GM20000 (cell line): ENCODE data around the gene TFEB.

ENCODE experiments used
- DNase-seq: peaks from one replicate; pipeline ENCODE4 v3.0.0; 2012; ENCODE audit warnings: low spot score
- CTCF ChIP-seq: IDR thresholded peaks from 2 replicates; pipeline ENCODE4 v1.5.1; 2012; ENCODE audit warnings: mild to moderate bottlenecking, control low read depth; ENCODE audit errors: extremely low read depth, missing control alignments

The TFEB gene

DNA sequence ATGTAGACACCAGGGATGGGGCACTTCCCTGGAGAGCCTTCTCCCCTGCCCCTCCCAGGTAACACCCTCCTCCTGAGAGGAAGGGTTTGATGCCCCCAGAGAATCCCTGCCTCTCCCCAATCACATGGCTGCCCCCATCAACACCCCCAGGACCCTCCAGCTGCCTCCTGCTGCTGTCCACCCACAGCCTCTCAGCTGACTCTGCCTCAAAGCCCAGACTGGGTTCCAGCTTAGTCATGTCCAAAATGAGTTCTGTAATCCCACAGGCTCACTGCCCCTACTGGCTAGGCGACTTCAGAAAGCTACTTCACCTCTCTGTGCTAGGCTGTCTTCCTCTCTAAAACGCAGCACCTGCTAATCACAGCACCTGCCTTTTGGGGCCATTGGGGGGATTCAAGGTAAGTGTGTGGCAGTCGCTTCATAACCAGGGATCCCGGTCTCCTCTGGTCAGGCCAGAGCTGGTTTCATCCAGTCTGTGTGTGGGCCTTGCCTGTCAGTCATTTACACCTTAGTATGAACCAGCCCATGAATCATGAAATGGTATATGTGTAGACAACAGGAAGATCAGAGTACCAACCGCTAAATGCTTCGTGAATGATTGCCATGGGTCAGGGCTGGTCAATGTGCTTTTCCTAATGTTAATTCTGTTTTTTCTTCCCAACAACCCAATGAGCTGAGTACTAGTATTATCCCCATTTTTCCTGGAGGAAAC is 40.4 kb downstream of the TFEB start:
- no peak for TF ChIP-seq CTCF
- no peak for DNase-seq

DNA sequence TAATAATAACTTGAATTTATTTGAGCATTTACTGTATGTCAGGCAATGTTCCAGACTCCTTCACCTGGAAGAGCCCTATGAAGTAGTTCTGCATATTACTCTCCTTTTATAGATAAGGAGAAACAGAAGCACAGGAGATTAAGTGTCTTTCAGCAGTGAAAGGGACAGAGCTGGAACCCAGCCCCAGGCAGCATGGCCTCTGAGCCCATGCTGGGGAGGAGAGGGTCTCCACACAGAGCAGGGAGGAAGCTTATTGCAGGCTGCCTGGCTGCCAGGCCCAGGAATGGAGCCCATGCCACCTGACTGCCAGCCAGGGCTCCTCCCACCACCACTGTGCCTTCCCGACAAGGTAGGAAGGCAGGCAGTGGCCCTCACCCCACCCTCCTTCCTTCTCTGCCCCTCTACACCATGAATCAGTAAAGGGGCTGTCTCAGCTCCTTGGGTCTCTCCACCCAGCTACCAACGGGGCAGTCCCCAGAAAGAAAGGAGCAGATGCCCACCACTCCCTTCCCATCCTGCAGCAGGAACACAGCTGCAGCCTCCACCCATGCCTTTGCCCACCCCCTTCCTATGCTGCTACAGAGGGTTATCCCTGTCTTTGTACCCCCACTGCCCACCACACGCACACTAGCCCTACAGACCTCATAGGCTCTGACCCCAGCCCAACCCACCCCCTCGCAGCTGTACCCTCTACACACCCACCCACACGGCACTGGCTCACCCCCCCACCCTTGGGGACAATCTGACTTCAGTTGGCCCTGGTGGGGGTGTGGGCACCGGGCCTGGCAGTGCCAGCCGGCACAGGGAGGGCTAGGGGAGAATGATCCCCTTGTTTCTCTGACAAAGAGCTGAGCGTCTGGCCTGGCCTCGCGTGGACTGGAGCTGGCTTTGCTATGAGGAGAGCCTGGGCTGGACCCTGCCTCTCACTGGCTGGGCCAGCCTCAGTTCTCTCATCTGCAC is 41.8 kb downstream of the TFEB start:
- no peak for TF ChIP-seq CTCF
- no peak for DNase-seq

- TF ChIP-seq CTCF = no peak
- no peak for DNase-seq
Measured at GRCh38 chr6:41692730-41693129, 42.7 kb downstream of the TFEB start.

DNA sequence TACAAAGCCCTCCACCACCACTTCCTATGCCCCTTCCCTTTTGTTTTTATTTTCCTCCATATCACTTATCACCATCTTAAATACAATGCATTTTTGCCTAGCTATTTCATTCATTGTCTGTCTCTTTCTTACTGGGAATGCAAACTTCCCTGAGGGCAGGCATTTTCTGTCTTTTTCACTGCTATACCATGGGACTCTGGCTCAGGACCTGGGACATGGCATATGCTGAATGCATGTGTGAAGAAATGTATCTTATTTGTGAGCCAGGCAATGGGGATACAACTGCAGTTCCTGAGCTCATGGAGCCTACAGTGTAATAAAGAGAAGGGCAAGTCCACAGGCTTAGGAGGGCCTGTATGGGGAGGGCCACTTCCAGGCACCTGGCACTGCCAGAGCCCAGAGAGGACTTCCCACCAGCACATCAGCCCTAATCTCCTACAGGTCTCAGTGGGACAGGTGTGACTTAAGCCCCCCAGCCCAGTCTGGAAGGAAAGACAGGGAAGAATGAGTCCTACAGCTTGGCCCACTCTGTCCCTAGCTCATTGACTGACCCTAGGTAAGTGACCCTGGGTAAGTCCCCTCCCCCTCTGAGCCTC is 43.2 kb downstream of the TFEB start:
- DNase-seq = no peak

DNA sequence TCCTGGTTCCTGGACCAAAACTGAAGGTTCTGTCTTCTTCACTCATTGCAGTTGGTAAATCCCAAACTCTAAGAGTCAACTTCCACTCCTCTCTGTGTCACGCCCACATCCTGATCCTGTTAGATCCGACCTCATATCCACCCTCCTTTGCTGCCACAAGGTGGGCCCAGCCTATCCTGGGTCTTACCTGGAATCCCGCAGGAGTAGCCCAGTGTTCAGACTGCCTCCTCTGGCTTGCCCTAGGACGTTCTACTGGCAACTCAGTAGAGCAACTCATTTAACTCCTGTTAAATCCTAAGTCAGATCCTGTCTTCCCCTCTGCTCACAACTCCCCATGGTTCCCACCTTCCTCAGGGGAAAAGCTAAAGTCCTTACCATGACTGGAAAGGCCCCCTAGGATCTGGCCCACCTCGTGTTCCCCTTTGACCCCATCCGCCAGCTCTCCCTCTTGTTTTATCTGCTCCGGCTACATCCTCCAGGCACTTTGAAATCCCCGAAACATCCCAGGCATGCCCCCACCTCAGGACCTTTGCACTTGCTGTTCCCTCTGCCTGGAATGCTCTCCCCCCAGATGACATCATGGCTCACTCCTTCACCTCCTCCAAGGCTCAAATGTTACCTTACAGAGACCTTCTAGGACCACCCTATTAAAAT is 43.9 kb downstream of the TFEB start:
- no peak for TF ChIP-seq CTCF

More for the DNA sequence above, 43.2 kb downstream of the TFEB start:
- no peak for TF ChIP-seq CTCF

DNA sequence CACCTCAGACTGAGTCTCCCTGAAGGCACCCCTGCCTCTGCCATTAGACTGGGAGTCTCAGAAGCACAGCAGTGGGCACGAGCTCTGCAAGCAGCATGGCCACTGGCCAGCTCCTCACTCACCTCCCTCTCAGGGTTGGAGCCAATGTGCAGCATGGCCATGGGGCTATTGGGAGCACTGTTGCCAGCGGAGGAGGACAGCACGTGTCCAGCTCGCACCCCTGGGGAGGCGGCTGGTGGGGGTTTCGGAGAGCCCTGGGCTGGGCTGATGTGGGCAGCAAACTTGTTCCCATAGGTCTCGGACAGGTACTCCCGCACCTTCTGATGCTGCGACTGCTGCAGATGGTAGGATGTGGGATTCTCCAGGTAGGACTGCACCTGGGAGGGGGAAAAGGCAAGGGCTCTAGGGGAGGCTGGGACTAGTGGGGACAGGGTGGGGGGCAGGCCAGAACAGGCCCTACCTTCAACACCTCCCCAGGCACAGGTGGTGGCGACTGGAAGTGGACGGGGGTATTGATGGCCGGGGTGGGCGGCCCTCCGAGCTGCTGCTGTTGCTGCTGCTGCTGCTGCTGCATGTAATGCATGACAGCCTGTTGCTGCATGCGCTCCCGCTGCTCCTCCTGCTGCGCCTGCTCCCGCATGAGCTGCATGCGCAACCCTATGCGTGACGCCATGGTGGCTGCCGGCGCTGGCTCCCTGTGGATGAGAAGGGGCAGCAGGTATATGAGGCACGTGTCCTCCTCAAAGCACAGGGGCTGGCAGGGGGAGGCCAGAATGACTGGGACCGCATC is 44.7 kb downstream of the TFEB start:
- DNase-seq = no peak
- no peak for TF ChIP-seq CTCF

More for the DNA sequence above, 43.9 kb downstream of the TFEB start:
- no peak for DNase-seq
